ENCODE measurements around the gene NUMB. TPM values are rescaled to one million over a fixed set of nuclear protein-coding genes. Genes with fewer than 3 reads are reported as not detected.

The NUMB gene
- total RNA-seq, 1 experiment from 2014 or later, result 42.0 TPM

DNA sequence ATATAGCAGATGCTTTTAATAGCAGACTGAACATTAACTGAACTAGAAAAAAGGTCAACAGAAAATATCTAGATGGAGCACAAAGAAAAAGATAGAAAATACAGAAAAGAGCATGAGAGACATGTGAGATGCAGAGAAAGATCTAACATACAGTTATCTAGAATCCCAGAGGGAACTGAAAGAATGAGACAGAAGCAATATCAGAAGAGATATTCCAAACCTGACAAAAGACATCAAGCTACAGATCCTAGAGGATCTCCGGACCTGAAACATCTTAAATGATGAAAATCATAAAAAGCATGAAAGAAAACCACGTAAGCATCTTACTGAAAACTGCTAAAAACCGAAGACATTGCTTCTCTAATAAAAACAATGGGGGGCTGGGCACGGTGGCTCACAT lies 75.0 kb downstream of the NUMB start:
- no peak overlapping the region for H3K27ac Mint-ChIP-seq
- DNase-seq (ENCODE audit: low spot score), result no peak
- H3K27me3 Mint-ChIP-seq (ENCODE audit: low read depth), result no peaks in the 10 kb centered on the region

DNA sequence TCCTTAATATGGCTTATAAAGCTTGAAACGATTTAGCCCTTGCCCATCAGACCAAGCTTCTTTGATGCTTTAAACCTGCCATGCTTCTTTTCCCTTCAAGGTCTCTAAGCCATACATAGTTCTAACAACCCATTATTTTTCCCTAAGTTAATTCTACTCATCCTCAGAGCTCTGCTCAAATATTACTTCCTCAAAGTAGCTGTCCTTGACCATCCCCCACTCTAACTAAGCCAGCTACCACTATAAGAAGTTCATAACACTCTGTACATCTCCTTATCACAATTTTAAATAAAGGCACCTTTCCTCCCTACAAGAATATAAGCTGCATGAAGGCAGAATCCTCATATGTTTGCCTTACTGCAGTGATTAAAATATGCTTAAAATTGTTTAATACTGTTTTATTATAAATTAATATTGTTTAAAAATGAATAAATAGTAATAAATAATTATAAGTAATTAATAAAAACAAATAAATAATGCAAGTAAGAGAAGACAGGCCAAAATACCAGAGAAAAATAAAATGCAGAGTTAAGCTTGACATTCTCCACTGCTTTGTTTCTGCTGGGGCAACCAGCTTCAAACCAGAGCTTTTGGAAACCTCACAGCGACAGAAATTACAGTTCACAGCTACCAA lies 76.8 kb downstream of the NUMB start:
- TF ChIP-seq HMGA2 (CRISPR knock-in tag; IDR thresholded peaks at IDR 0.05) (peak; percentile 97), ZNF423 (CRISPR knock-in tag; IDR thresholded peaks at IDR 0.05) (no peak), ZNF219 (CRISPR knock-in tag; IDR thresholded peaks at IDR 0.05; ENCODE audit: borderline replicate concordance) (no peak), USF2 (CRISPR knock-in tag; IDR thresholded peaks at IDR 0.05) (no peak), NFYB (CRISPR knock-in tag; conservative IDR thresholded peaks at IDR 0.05; ENCODE audit: low read depth) (no peak), NR1H2 (CRISPR knock-in tag; IDR thresholded peaks at IDR 0.05) (no peak)
- POLR2A ChIA-PET, result interaction anchor here (0.5 to 0.6 kb wide), 2 partner anchors 9 to 24 kb away, joined by 4 to 5 read pairs; no protein-coding TSS in a partner anchor

More for the DNA sequence above, 75.0 kb downstream of the NUMB start:
- no peak overlapping the region for H3K4me3 Mint-ChIP-seq
- ChIA-PET CTCF (no interaction called here), POLR2A (no interaction called here)
- ATAC-seq, result no peak
- peaks cover 13% of the 10 kb centered on the region for H3K9me3 Mint-ChIP-seq
- TF ChIP-seq CREM (CRISPR knock-in tag; IDR thresholded peaks at IDR 0.05), result no peak
- TF ChIP-seq, protein P1, sequence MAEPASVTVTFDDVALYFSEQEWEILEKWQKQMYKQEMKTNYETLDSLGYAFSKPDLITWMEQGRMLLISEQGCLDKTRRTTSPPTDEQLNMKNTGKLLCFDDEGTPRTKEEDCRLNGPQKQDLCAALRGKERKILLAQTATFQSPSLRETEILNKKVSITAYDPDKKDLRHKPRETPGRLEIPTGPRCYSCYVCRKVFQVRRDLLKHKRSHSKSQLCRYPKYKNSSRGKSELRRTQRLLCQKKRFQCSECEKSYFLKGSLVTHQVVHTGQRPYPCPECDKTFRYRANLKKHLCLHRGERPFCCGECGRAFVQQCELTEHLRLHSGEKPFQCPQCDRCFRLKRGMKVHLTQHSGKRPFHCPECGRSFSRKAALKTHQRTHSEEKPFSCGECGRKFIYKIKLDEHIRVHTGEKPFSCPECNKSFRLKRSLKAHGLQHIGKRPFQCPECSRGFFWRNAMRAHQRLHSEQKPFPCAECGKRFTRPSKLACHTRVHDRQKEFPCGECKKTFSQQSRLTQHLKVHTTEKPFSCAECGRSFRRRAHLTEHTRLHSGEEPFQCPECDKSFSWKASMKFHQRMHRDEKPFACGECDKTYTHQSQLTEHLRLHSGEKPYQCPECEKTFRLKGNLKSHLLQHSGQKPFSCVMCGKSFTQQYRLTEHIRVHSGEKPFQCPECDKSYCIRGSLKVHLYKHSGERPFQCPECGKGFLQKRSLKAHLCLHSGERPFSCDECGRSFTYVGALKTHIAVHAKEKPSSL (CRISPR knock-in tag; conservative IDR thresholded peaks at IDR 0.05), result no peak
- peaks cover 6% of the 10 kb centered on the region for H3K4me1 Mint-ChIP-seq
- H3K36me3 Mint-ChIP-seq, result peaks cover 14% of the 10 kb centered on the region

GRCh38 chr14:73376585-73376984 lies 81.8 kb downstream of the NUMB start:
- ATAC-seq (no peak), DNase-seq (ENCODE audit: low spot score) (no peak)
- POLR2A ChIA-PET, result no interaction called here
- CTCF ChIA-PET, result interaction anchor here (1.7 kb wide), 1 partner anchor 81 kb away, joined by 4 read pairs; no protein-coding TSS in a partner anchor
- H3K9me3 Mint-ChIP-seq, result no peaks in the 10 kb centered on the region
- no peaks in the 10 kb centered on the region for H3K27me3 Mint-ChIP-seq (ENCODE audit: low read depth)
- peak overlapping the region; percentile 33; the same call in 1 of the 2 replicates for H3K27ac Mint-ChIP-seq
- peaks cover 6% of the 10 kb centered on the region for H3K4me1 Mint-ChIP-seq
- H3K36me3 Mint-ChIP-seq, result no peaks in the 10 kb centered on the region
- no peak overlapping the region for H3K4me3 Mint-ChIP-seq
- TF ChIP-seq ATF1 (CRISPR knock-in tag; IDR thresholded peaks at IDR 0.05) (no peak), RORB (CRISPR knock-in tag; IDR thresholded peaks at IDR 0.05) (no peak), KAT7 (CRISPR knock-in tag; IDR thresholded peaks at IDR 0.05; ENCODE audit: borderline replicate concordance) (no peak), TEAD1 (CRISPR knock-in tag; IDR thresholded peaks at IDR 0.05) (no peak), ZNF416 (CRISPR knock-in tag; IDR thresholded peaks at IDR 0.05) (no peak), CREM (CRISPR knock-in tag; IDR thresholded peaks at IDR 0.05) (no peak), NR2C2 (CRISPR knock-in tag; IDR thresholded peaks at IDR 0.05) (no peak), ZSCAN18 (CRISPR knock-in tag; IDR thresholded peaks at IDR 0.05) (no peak), NR3C1 (CRISPR knock-in tag; conservative IDR thresholded peaks at IDR 0.05; ENCODE audit: low read depth) (no peak), EMX1 (CRISPR knock-in tag; IDR thresholded peaks at IDR 0.05) (no peak), JAZF1 (CRISPR knock-in tag; IDR thresholded peaks at IDR 0.05) (no peak), CTCF (IDR thresholded peaks at IDR 0.05) (no peak)
- TF ChIP-seq, protein P2, sequence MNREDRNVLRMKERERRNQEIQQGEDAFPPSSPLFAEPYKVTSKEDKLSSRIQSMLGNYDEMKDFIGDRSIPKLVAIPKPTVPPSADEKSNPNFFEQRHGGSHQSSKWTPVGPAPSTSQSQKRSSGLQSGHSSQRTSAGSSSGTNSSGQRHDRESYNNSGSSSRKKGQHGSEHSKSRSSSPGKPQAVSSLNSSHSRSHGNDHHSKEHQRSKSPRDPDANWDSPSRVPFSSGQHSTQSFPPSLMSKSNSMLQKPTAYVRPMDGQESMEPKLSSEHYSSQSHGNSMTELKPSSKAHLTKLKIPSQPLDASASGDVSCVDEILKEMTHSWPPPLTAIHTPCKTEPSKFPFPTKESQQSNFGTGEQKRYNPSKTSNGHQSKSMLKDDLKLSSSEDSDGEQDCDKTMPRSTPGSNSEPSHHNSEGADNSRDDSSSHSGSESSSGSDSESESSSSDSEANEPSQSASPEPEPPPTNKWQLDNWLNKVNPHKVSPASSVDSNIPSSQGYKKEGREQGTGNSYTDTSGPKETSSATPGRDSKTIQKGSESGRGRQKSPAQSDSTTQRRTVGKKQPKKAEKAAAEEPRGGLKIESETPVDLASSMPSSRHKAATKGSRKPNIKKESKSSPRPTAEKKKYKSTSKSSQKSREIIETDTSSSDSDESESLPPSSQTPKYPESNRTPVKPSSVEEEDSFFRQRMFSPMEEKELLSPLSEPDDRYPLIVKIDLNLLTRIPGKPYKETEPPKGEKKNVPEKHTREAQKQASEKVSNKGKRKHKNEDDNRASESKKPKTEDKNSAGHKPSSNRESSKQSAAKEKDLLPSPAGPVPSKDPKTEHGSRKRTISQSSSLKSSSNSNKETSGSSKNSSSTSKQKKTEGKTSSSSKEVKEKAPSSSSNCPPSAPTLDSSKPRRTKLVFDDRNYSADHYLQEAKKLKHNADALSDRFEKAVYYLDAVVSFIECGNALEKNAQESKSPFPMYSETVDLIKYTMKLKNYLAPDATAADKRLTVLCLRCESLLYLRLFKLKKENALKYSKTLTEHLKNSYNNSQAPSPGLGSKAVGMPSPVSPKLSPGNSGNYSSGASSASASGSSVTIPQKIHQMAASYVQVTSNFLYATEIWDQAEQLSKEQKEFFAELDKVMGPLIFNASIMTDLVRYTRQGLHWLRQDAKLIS (CRISPR knock-in tag; IDR thresholded peaks at IDR 0.05; ENCODE audit: borderline replicate concordance), result no peak

More for the DNA sequence above, 76.8 kb downstream of the NUMB start:
- no peak for ATAC-seq
- no peaks in the 10 kb centered on the region for H3K27me3 Mint-ChIP-seq (ENCODE audit: low read depth)
- CTCF ChIA-PET, result no interaction called here
- H3K4me1 Mint-ChIP-seq, result peaks cover 6% of the 10 kb centered on the region
- peaks cover 13% of the 10 kb centered on the region for H3K9me3 Mint-ChIP-seq
- H3K36me3 Mint-ChIP-seq, result peaks cover 14% of the 10 kb centered on the region
- no peak overlapping the region for H3K27ac Mint-ChIP-seq
- DNase-seq (ENCODE audit: low spot score), result no peak
- H3K4me3 Mint-ChIP-seq, result no peak overlapping the region

All from WTC11 (cell line).